Measurements from ENCODE around the gene FANCF. TPM values are rescaled to one million over a fixed set of nuclear protein-coding genes. Genes with fewer than 3 reads are reported as not detected.

Gene FANCF
- total and polyA plus RNA-seq, 12 donors = 5.7 to 16.1 (median 9.6) TPM

- H3K27me3 ChIP-seq = no peaks in the 10 kb centered on the region
- TF ChIP-seq POLR2A (IDR thresholded peaks at IDR 0.05) = no peak
- no peak for TF ChIP-seq CTCF (IDR thresholded peaks at IDR 0.05)
- peaks cover 0 to 6% (median 0%) of the 10 kb centered on the region in 3 donors for H3K9me3 ChIP-seq (replicated peaks in 1 of 3)
- no peak overlapping the region for H3K27ac ChIP-seq
- intact Hi-C loops (cut with DNase I) = no loop called here
- H3K36me3 ChIP-seq (replicated peaks in 1 of 2) = no peaks in the 10 kb centered on the region
- H3K4me1 ChIP-seq (replicated peaks in 1 of 2) = no peaks in the 10 kb centered on the region
- no peak overlapping the region for H3K4me3 ChIP-seq
- DNase-seq = no peak
Observed at GRCh38 chr11:22582151-22582410, 43.5 kb downstream of the FANCF start.

GRCh38 chr11:22581354-22582150, 44.1 kb downstream of the FANCF start:
- peaks cover 0 to 2% (median 0%) of the 10 kb centered on the region in 3 donors for H3K9me3 ChIP-seq (replicated peaks in 1 of 3)
- WGBS, 4 donors = 62 to 65% (median 64%) methylated on average over 3 of the region's 3 CpGs
- intact Hi-C loops (cut with DNase I) = no loop called here
- no peak for DNase-seq
- H3K4me3 ChIP-seq = no peak overlapping the region
- H3K4me1 ChIP-seq (replicated peaks in 1 of 2) = no peaks in the 10 kb centered on the region
- H3K36me3 ChIP-seq (replicated peaks in 1 of 2) = no peaks in the 10 kb centered on the region
- H3K27me3 ChIP-seq = no peaks in the 10 kb centered on the region
- no peak overlapping the region for H3K27ac ChIP-seq
- no peak for TF ChIP-seq POLR2A (IDR thresholded peaks at IDR 0.05)
- TF ChIP-seq CTCF (IDR thresholded peaks at IDR 0.05) = no peak

GRCh38 chr11:22577854-22578253, 47.8 kb downstream of the FANCF start:
- 60 to 66% (median 62%) methylated on average over 2 of the region's 2 CpGs for WGBS, 4 donors

More at GRCh38 chr11:22577854-22578253, 47.8 kb downstream of the FANCF start:
- Histone ChIP-seq H3K27me3 (no peaks in the 10 kb centered on the region), H3K4me3 (no peak overlapping the region), H3K27ac (no peak overlapping the region), H3K4me1 (replicated peaks in 1 of 2) (no peaks in the 10 kb centered on the region), H3K9me3 (replicated peaks in 1 of 3) (no peaks in the 10 kb centered on the region), H3K36me3 (replicated peaks in 1 of 2) (no peaks in the 10 kb centered on the region)
- DNase-seq = no peak
- no peak for TF ChIP-seq POLR2A (IDR thresholded peaks at IDR 0.05)
- no peak for TF ChIP-seq CTCF (IDR thresholded peaks at IDR 0.05)
- intact Hi-C loops (cut with DNase I) = no loop called here

Other genes starting within 250 kb of the FANCF start
- 10 to 100 TPM in 1 of 9 donors, 1 to 10 TPM in 8; 1.2 to 14.8 (median 2.6) TPM for gene GAS2, start 40.8 kb upstream of the FANCF start, total RNA-seq
- gene GAS2, start 40.8 kb upstream of the FANCF start, polyA plus RNA-seq = 1 to 10 TPM in 1 of 3 donors, under 1 TPM in 2; 0.56 to 1.4 (median 0.61) TPM
- 10 to 100 TPM in 6 of 9 donors, 1 to 10 TPM in 3; 5.1 to 32.0 (median 12.9) TPM for gene SVIP, start 204.0 kb upstream of the FANCF start, total RNA-seq
- gene SVIP, start 204.0 kb upstream of the FANCF start, polyA plus RNA-seq = 10 to 100 TPM; 15.6 to 31.6 (median 21.0) TPM
- not detected for gene CCDC179, start 234.7 kb upstream of the FANCF start, total RNA-seq
- gene CCDC179, start 234.7 kb upstream of the FANCF start, polyA plus RNA-seq = not detected